H9 (cell line): ENCODE results near the gene FAM13C. TPM values are rescaled to one million over a fixed set of nuclear protein-coding genes. Genes with fewer than 3 reads are reported as not detected.

Experiments
- DNase-seq: peaks from one replicate; pipeline ENCODE4 v3.0.0-alpha.2; 2017
- H2AFZ ChIP-seq: one replicate; pipeline ENCODE4 v1.6.1; 2013; ENCODE audit warnings: mild to moderate bottlenecking, low read length, control low read depth, moderate library complexity
- H2AK5ac ChIP-seq: 2 replicates; pipeline ENCODE4 v1.6.1; 2013; ENCODE audit warnings: low read length, control low read depth, mixed read lengths; ENCODE audit not compliant: insufficient read length
- H2BK120ac ChIP-seq: one replicate; pipeline ENCODE4 v1.6.1; 2013; ENCODE audit warnings: low read depth, mild to moderate bottlenecking, low read length, control low read depth, inconsistent platforms; ENCODE audit not compliant: poor library complexity, severe bottlenecking
- H2BK12ac ChIP-seq: 2 replicates; pipeline ENCODE4 v1.6.1; 2013; ENCODE audit warnings: low read length, control low read depth, mixed read lengths, low read depth; ENCODE audit not compliant: insufficient read length
- H2BK15ac ChIP-seq: 2 replicates; pipeline ENCODE4 v1.6.1; 2013; ENCODE audit warnings: low read depth, low read length, control low read depth
- H2BK20ac ChIP-seq: one replicate; pipeline ENCODE4 v1.6.1; 2013; ENCODE audit warnings: low read depth, mild to moderate bottlenecking, low read length, control low read depth, inconsistent platforms; ENCODE audit not compliant: poor library complexity, severe bottlenecking
- H2BK5ac ChIP-seq: 2 replicates; pipeline ENCODE4 v1.6.1; 2013; ENCODE audit warnings: low read length, control low read depth, mixed read lengths; ENCODE audit not compliant: insufficient read length
- H3K14ac ChIP-seq: 2 replicates; pipeline ENCODE4 v1.6.1; 2013; ENCODE audit warnings: low read length, control low read depth; ENCODE audit not compliant: insufficient read depth
- H3K18ac ChIP-seq: 2 replicates; pipeline ENCODE4 v1.6.1; 2013; ENCODE audit warnings: low read depth, mild to moderate bottlenecking, mixed read lengths, low read length, control low read depth; ENCODE audit not compliant: insufficient read length
- H3K23ac ChIP-seq: 2 replicates; pipeline ENCODE4 v1.6.1; 2013; ENCODE audit warnings: low read length, control low read depth, mixed read lengths, low read depth; ENCODE audit not compliant: insufficient read length
- H3K23me2 ChIP-seq: 2 replicates; pipeline ENCODE4 v1.6.1; 2013; ENCODE audit warnings: low read depth, mild to moderate bottlenecking, mixed read lengths, low read length, control low read depth; ENCODE audit not compliant: insufficient read length, poor library complexity, severe bottlenecking
- H3K27ac ChIP-seq: 2 replicates; pipeline ENCODE4 v1.5.1; 2013; ENCODE audit warnings: low read length, control low read depth, mixed read lengths, low read depth; ENCODE audit not compliant: insufficient read length
- H3K27me3 ChIP-seq: 2 replicates; pipeline ENCODE4 v1.6.1; 2013; ENCODE audit warnings: low read length, control low read depth, inconsistent platforms; ENCODE audit not compliant: insufficient read depth
- H3K4ac ChIP-seq: 2 replicates; pipeline ENCODE4 v1.6.1; 2013; ENCODE audit warnings: low read depth, mild to moderate bottlenecking, control low read depth, inconsistent platforms, low read length, moderate library complexity
- H3K4me1 ChIP-seq: 2 replicates; pipeline ENCODE4 v1.6.1; 2013; ENCODE audit warnings: low read length, control low read depth, inconsistent platforms; ENCODE audit not compliant: insufficient read depth
- H3K4me2 ChIP-seq: 2 replicates; pipeline ENCODE4 v1.6.1; 2013; ENCODE audit warnings: low read length, control low read depth, mixed read lengths; ENCODE audit not compliant: insufficient read length, insufficient read depth
- H3K56ac ChIP-seq: 2 replicates; pipeline ENCODE4 v1.6.1; 2013; ENCODE audit warnings: low read depth, mild to moderate bottlenecking, mixed read lengths, low read length, control low read depth; ENCODE audit not compliant: insufficient read length
- H3K79me1 ChIP-seq: 2 replicates; pipeline ENCODE4 v1.6.1; 2013; ENCODE audit warnings: low read depth, mild to moderate bottlenecking, moderate library complexity, low read length, control low read depth, inconsistent platforms; ENCODE audit not compliant: insufficient read depth, poor library complexity, severe bottlenecking
- H3K79me2 ChIP-seq: 2 replicates; pipeline ENCODE4 v1.6.1; 2013; ENCODE audit warnings: low read length, control low read depth, inconsistent platforms; ENCODE audit not compliant: insufficient read depth
- H3K9ac ChIP-seq: 2 replicates; pipeline ENCODE4 v1.6.1; 2013; ENCODE audit warnings: low read length, control low read depth, mixed read lengths; ENCODE audit not compliant: insufficient read length; ENCODE audit errors: extremely low read depth
- H3K9me3 ChIP-seq: one replicate; pipeline ENCODE4 v1.6.1; 2013; ENCODE audit warnings: low read depth, low read length, inconsistent platforms; ENCODE audit not compliant: control insufficient read depth
- H3T11ph ChIP-seq: one replicate; pipeline ENCODE4 v1.6.1; 2013; ENCODE audit warnings: mild to moderate bottlenecking, low read length, control low read depth, inconsistent platforms
- H4K20me1 ChIP-seq: one replicate; pipeline ENCODE4 v1.6.1; 2013; ENCODE audit not compliant: control insufficient read depth, insufficient read length, insufficient read depth
- H4K5ac ChIP-seq: 2 replicates; pipeline ENCODE4 v1.6.1; 2013; ENCODE audit warnings: low read depth, mild to moderate bottlenecking, mixed read lengths, low read length, control low read depth; ENCODE audit not compliant: insufficient read length
- H4K8ac ChIP-seq: replicated peaks from 2 replicates; pipeline ENCODE4 v1.6.1; 2013; ENCODE audit warnings: low read length, control low read depth, mixed read lengths, low read depth; ENCODE audit not compliant: insufficient read length
- H4K91ac ChIP-seq: 2 replicates; pipeline ENCODE4 v1.6.1; 2013; ENCODE audit warnings: low read depth, mild to moderate bottlenecking, moderate library complexity, mixed read lengths, low read length, control low read depth; ENCODE audit not compliant: insufficient read length
- H3K27ac Mint-ChIP-seq, 3 experiments: 2 replicates in 2 of 3; 3 replicates in 1 of 3; pipeline ENCODE4 v1.8.0; 2020 to 2021; ENCODE audit warnings: mixed read lengths in 3 of 3, mild to moderate bottlenecking in 1 of 3, moderate library complexity in 1 of 3
- H3K27me3 Mint-ChIP-seq: 2 replicates; pipeline ENCODE4 v1.8.0; 2021; ENCODE audit warnings: low read depth, mild to moderate bottlenecking, moderate library complexity, mixed read lengths
- H3K36me3 Mint-ChIP-seq, 3 experiments: 2 replicates in 2 of 3; 3 replicates in 1 of 3; pipeline ENCODE4 v1.8.0; 2020 to 2021; ENCODE audit warnings: low read depth in 3 of 3, mixed read lengths in 3 of 3; ENCODE audit not compliant: insufficient read depth in 1 of 3
- H3K4me1 Mint-ChIP-seq, 2 experiments: 2 replicates each; pipeline ENCODE4 v1.8.0; 2020; ENCODE audit warnings: mixed read lengths in 2 of 2
- H3K4me3 Mint-ChIP-seq, 2 experiments: 2 replicates in 1 of 2; 3 replicates in 1 of 2; pipeline ENCODE4 v1.8.0; 2020 to 2021; ENCODE audit warnings: mild to moderate bottlenecking in 2 of 2, mixed read lengths in 2 of 2, moderate library complexity in 1 of 2
- H3K9me3 Mint-ChIP-seq, 2 experiments: 2 replicates in 1 of 2; 3 replicates in 1 of 2; pipeline ENCODE4 v1.8.0; 2020; ENCODE audit warnings: mild to moderate bottlenecking in 2 of 2, mixed read lengths in 2 of 2, moderate library complexity in 1 of 2
- CTCF ChIP-seq: fragments of 200-600 bp; sonication (generic); conservative IDR thresholded peaks from 3 replicates; pipeline ENCODE4 v1.8.0; 2021; ENCODE audit warnings: antibody characterized with exemption, mild to moderate bottlenecking
- WGBS: extraction: QIAGEN DNeasy Blood & Tissue Kit; methylation state at CpG from one replicate; pipeline ENCODE4 v1.1.7; 2013; ENCODE audit warnings: missing lambda C conversion rate, low lambda C conversion rate, mixed read lengths; ENCODE audit not compliant: insufficient read length; ENCODE audit errors: extremely low coverage; 5-methylcytosine and 5-hydroxymethylcytosine counted together
- total RNA-seq: library from RNA; stranded (reverse); gene quantifications from 2 replicates; pipeline ENCODE4 v1.2.1, GENCODE V29; 2021

FAM13C gene
- total RNA-seq, 1 experiment from 2014 or later = 0.31 TPM

GRCh38 chr10:59383908-59384307 lies 21.6 kb upstream of the FAM13C start:
- 0 out of 7 replicates have a peak, but pooled peaks cover 0 to 5% (median 0%) of the 10 kb centered on the region in 3 experiments for H3K36me3 Mint-ChIP-seq
- no peak overlapping the region for H3T11ph ChIP-seq
- H3K18ac ChIP-seq = no peak overlapping the region
- H4K8ac ChIP-seq = no peak overlapping the region
- H2BK5ac ChIP-seq = no peak overlapping the region
- peaks cover 0 to 4% of the 10 kb centered on the region in 2 experiments; a peak in 2 of 5 replicates for H3K9me3 Mint-ChIP-seq
- no peak overlapping the region for H4K5ac ChIP-seq
- no peaks in the 10 kb centered on the region for H3K27me3 Mint-ChIP-seq
- no peak overlapping the region for H3K4me2 ChIP-seq
- H3K56ac ChIP-seq = no peak overlapping the region
- H4K20me1 ChIP-seq = no peaks in the 10 kb centered on the region
- H2BK15ac ChIP-seq = no peak overlapping the region
- no peak overlapping the region for H2BK20ac ChIP-seq
- no peak overlapping the region for H2BK120ac ChIP-seq
- no peak overlapping the region for H4K91ac ChIP-seq
- H3K4ac ChIP-seq = no peak overlapping the region
- no peak for DNase-seq
- H2AK5ac ChIP-seq = no peak overlapping the region
- H3K27ac ChIP-seq = no peak overlapping the region
- H3K23me2 ChIP-seq = no peaks in the 10 kb centered on the region
- peaks cover 9 to 13% of the 10 kb centered on the region in 2 experiments; a peak in 3 of 4 replicates for H3K4me1 Mint-ChIP-seq
- no peaks in the 10 kb centered on the region for H3K79me2 ChIP-seq
- H3K4me1 ChIP-seq = no peaks in the 10 kb centered on the region
- H2AFZ ChIP-seq = no peak overlapping the region
- no peak overlapping the region for H3K14ac ChIP-seq
- no peak overlapping the region for H3K4me3 Mint-ChIP-seq
- TF ChIP-seq CTCF = no peak
- no peaks in the 10 kb centered on the region for H3K9me3 ChIP-seq
- H3K27ac Mint-ChIP-seq = no peak overlapping the region
- no CpG with 5 or more reads among the region's 3 CpGs for WGBS
- H3K79me1 ChIP-seq = no peaks in the 10 kb centered on the region
- no peak overlapping the region for H3K9ac ChIP-seq
- H3K23ac ChIP-seq = no peak overlapping the region
- H2BK12ac ChIP-seq = no peak overlapping the region
- H3K27me3 ChIP-seq = no peaks in the 10 kb centered on the region
